HG03196 (cell line): ENCODE results near the gene ATP8A2.

Source experiments
- ATAC-seq: cut with Tn5 transposase; IDR thresholded peaks from one replicate; pipeline ENCODE4 v1.9.1; 2021; ENCODE audit not compliant: unreplicated experiment

ATP8A2 gene

GRCh38 chr13:25906191-25906661, 534.5 kb downstream of the ATP8A2 start:
- ATAC-seq, result no peak

GRCh38 chr13:25908366-25908765, 536.6 kb downstream of the ATP8A2 start:
- ATAC-seq, result no peak

- ATAC-seq, result no peak
These were observed 538.5 kb downstream of the ATP8A2 start for GRCh38 chr13:25910243-25910642.

GRCh38 chr13:25910991-25911419, 539.2 kb downstream of the ATP8A2 start:
- ATAC-seq, result no peak

GRCh38 chr13:25912961-25913360, 541.2 kb downstream of the ATP8A2 start:
- ATAC-seq, result no peak

GRCh38 chr13:25915840-25916518, 544.2 kb downstream of the ATP8A2 start:
- no peak for ATAC-seq

- ATAC-seq, result no peak
These were observed 548.5 kb downstream of the ATP8A2 start for GRCh38 chr13:25920277-25920676.

- ATAC-seq, result no peak
These were observed 549.2 kb downstream of the ATP8A2 start for GRCh38 chr13:25920931-25921330.

GRCh38 chr13:25922376-25922775, 550.6 kb downstream of the ATP8A2 start:
- ATAC-seq, result no peak

- no peak for ATAC-seq
These were observed 551.7 kb downstream of the ATP8A2 start for GRCh38 chr13:25923217-25924085.

- ATAC-seq, result no peak
These were observed 555.6 kb downstream of the ATP8A2 start for GRCh38 chr13:25927363-25927762.

GRCh38 chr13:25927932-25928331, 556.2 kb downstream of the ATP8A2 start:
- no peak for ATAC-seq

- ATAC-seq, result no peak
These were observed 557.2 kb downstream of the ATP8A2 start for GRCh38 chr13:25928941-25929505.

GRCh38 chr13:25929816-25930215, 558.0 kb downstream of the ATP8A2 start:
- no peak for ATAC-seq

- ATAC-seq, result no peak
These were observed 558.9 kb downstream of the ATP8A2 start for GRCh38 chr13:25930653-25931052.

GRCh38 chr13:25932365-25932764, 560.6 kb downstream of the ATP8A2 start:
- no peak for ATAC-seq

- no peak for ATAC-seq
These were observed 561.7 kb downstream of the ATP8A2 start for GRCh38 chr13:25933520-25933919.

GRCh38 chr13:25934127-25934526, 562.4 kb downstream of the ATP8A2 start:
- no peak for ATAC-seq

GRCh38 chr13:25939961-25940687, 568.4 kb downstream of the ATP8A2 start:
- no peak for ATAC-seq

GRCh38 chr13:25943081-25943480, 571.3 kb downstream of the ATP8A2 start:
- ATAC-seq, result no peak

GRCh38 chr13:25943658-25944057, 571.9 kb downstream of the ATP8A2 start:
- ATAC-seq, result no peak
